ENCODE measurements around the gene RNF157. TPM values are rescaled to one million over a fixed set of nuclear protein-coding genes. Genes with fewer than 3 reads are reported as not detected.

The RNF157 gene
- total and polyA plus RNA-seq, 2 of the 13 experiments (the other 11 are each of a cell fraction or from before 2014, with no cell fraction given) = 0.44 to 1.5 TPM

- no peak for TF ChIP-seq PRDM4 (CRISPR knock-in tag; IDR thresholded peaks at IDR 0.05; ENCODE audit: borderline replicate concordance)
- TF ChIP-seq PRPF4 (IDR thresholded peaks at IDR 0.05; ENCODE audit: low read depth, low read length, poor library complexity, severe bottlenecking) = no peak
- no peak for TF ChIP-seq SIN3A (IDR thresholded peaks at IDR 0.05; ENCODE audit: borderline replicate concordance, low read depth, low read length)
- TF ChIP-seq ARNT (IDR thresholded peaks at IDR 0.05) = no peak
- TF ChIP-seq HMGA1 (CRISPR knock-in tag; conservative IDR thresholded peaks at IDR 0.05) = no peak
Observed at GRCh38 chr17:76217081-76217480, 23.2 kb downstream of the RNF157 start (continued).

GRCh38 chr17:76213491-76213890, 26.8 kb downstream of the RNF157 start:
- no peaks in the 10 kb centered on the region for H4K20me1 ChIP-seq (ENCODE audit: insufficient read depth, low read length)
- H3K4me1 ChIP-seq (ENCODE audit: insufficient read depth, low read length) = no peaks in the 10 kb centered on the region
- H3K27ac ChIP-seq (ENCODE audit: extremely low read length, insufficient read depth, low read length) = no peak overlapping the region
- no peaks in the 10 kb centered on the region for H3K36me3 ChIP-seq (replicated peaks in 1 of 2; ENCODE audit: control insufficient read depth in 1 of 2, insufficient read depth in 2 of 2, low read length in 2 of 2)
- no peak overlapping the region for H3K9ac ChIP-seq (ENCODE audit: insufficient read depth, low read depth, low read length)
- H2AFZ ChIP-seq (ENCODE audit: low read length) = no peak overlapping the region
- no peaks in the 10 kb centered on the region for H3K79me2 ChIP-seq (ENCODE audit: insufficient read depth, low read length)
- TF ChIP-seq ZNF17 (CRISPR knock-in tag; IDR thresholded peaks at IDR 0.05) = no peak
- no peak for TF ChIP-seq HDAC1 (CRISPR knock-in tag; IDR thresholded peaks at IDR 0.05)
- no peak for TF ChIP-seq KMT2B (CRISPR knock-in tag; IDR thresholded peaks at IDR 0.05)
- no peak for TF ChIP-seq ZNF839 (CRISPR knock-in tag; IDR thresholded peaks at IDR 0.05; ENCODE audit: borderline replicate concordance)
- TF ChIP-seq HOXA7 (CRISPR knock-in tag; IDR thresholded peaks at IDR 0.05) = no peak
- TF ChIP-seq LBX2 (CRISPR knock-in tag; IDR thresholded peaks at IDR 0.05; ENCODE audit: borderline replicate concordance) = no peak
- TF ChIP-seq PRMT3 (CRISPR knock-in tag; IDR thresholded peaks at IDR 0.05; ENCODE audit: borderline replicate concordance, low read depth) = no peak
- no peak for TF ChIP-seq ZNF205 (CRISPR knock-in tag; IDR thresholded peaks at IDR 0.05)
- ChIA-PET CTCF (ENCODE audit: low intra/inter-chr PET ratio, low total read pairs) (no interaction called here), POLR2A (no interaction called here)
- no peak overlapping the region for H3K4me2 ChIP-seq (ENCODE audit: low read depth, low read length)
- no peaks in the 10 kb centered on the region; a peak in 1 of 5 replicates for H3K27me3 ChIP-seq (ENCODE audit: control insufficient read depth in 1 of 2, insufficient read depth in 2 of 2, low read length in 2 of 2)
- DNase-seq (ENCODE audit: low spot score) = no peak
- WGBS (ENCODE audit: low lambda C conversion rate) = 59% methylated on average over 2 of the region's 2 CpGs
- BruUV-seq (replicated peaks) = no TSS peak
- intact Hi-C loops (cut with micrococcal nuclease; ENCODE audit: unreplicated experiment) (no loop called here), in situ Hi-C loops (cut with HindIII; ENCODE audit: extremely low pct_ligation_motif_present, low pct_unique_long_range_greater_than_20kb) (no loop called here)
- ATAC-seq = no peak
- H3K4me3 ChIP-seq (replicated peaks in 1 of 3; ENCODE audit: insufficient read depth in 1 of 3, low read depth in 2 of 3, low read length in 3 of 3) = no peak overlapping the region
- no peaks in the 10 kb centered on the region for H3K9me3 ChIP-seq (ENCODE audit: low read length)
- FAIRE-seq = no peak
